Choroid plexus epithelial cell (primary cell): ENCODE measurements around the gene LTBP1.

ENCODE experiments used
- DNase-seq: peaks from one replicate; pipeline ENCODE4 v3.0.0-alpha.2; 2010; ENCODE audit warnings: low read depth
- H3K4me3 ChIP-seq: 2 replicates; pipeline ENCODE4 v1.5.1; 2011; ENCODE audit warnings: low read depth, mild to moderate bottlenecking, control low read depth, low read length, moderate library complexity
- TF ChIP-seq, protein P1 (sequence below): conservative IDR thresholded peaks from 2 replicates; pipeline ENCODE4 v1.5.1; 2011; ENCODE audit warnings: low read depth, mild to moderate bottlenecking, control low read depth, inconsistent platforms, low read length, moderate library complexity

LTBP1 gene

DNA sequence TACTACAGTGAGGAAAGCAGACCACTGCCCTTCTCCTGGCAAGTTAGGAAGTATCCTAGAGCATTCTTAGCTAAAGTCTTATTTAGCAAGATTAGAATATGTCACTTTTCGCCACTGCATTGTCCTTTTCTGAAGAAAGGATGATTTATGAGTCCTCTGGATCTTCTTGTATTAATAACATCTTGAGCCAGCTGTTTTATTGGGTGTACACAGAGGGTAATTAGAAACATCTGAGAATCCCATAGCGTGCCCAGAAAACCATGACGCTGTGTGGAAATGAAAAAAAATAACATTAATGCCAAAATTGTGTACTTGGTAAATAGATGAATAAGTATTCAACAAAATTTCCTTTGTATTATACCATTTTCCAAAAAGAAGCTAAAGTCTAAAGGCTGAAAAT is 198.7 kb downstream of the LTBP1 start:
- TF ChIP-seq, protein P1, sequence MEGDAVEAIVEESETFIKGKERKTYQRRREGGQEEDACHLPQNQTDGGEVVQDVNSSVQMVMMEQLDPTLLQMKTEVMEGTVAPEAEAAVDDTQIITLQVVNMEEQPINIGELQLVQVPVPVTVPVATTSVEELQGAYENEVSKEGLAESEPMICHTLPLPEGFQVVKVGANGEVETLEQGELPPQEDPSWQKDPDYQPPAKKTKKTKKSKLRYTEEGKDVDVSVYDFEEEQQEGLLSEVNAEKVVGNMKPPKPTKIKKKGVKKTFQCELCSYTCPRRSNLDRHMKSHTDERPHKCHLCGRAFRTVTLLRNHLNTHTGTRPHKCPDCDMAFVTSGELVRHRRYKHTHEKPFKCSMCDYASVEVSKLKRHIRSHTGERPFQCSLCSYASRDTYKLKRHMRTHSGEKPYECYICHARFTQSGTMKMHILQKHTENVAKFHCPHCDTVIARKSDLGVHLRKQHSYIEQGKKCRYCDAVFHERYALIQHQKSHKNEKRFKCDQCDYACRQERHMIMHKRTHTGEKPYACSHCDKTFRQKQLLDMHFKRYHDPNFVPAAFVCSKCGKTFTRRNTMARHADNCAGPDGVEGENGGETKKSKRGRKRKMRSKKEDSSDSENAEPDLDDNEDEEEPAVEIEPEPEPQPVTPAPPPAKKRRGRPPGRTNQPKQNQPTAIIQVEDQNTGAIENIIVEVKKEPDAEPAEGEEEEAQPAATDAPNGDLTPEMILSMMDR = no peak
- no peak for DNase-seq
- H3K4me3 ChIP-seq = no peak overlapping the region

DNA sequence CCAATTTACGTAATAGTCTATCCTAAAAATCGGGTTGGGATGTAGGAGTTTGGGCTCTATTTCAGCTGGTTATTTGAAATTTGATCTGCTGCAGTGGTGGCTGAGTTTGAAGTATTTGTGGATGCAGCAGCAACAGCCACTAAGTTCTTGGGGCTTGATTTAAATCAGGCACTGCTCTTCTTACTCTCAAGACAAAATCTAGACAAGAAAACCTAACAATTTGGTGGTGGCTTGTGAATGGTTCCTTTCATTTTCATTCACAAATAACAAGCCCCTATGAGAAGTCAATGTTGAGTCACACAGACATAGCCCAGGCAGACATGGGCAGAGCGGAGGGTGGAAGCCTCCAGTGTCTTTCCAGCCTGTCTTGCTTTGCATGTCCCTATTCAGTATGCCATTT is 199.3 kb downstream of the LTBP1 start:
- H3K4me3 ChIP-seq = no peak overlapping the region
- DNase-seq = peak; percentile 57
- TF ChIP-seq, protein P1 = no peak

DNA sequence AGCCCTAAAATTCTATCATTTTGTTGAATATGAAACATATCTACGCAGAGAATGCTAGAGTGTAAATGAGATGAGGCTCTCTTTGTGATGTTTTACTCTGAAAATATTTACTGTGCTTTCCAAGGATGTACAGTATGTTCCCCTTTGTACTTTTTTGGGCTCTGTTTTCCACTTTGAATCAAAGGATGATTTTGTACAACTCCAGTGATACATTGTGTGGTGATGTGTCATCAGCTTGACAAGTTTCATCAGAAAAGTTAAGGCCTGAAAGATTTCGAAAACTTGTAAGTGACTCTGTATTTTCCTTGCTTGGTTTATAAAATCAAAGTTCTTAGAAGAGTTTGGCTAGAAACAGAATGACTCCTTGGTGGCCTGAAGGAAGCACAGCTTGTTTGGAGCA is 206.3 kb downstream of the LTBP1 start:
- DNase-seq = peak; percentile 92
- TF ChIP-seq, protein P1 = no peak
- no peak overlapping the region for H3K4me3 ChIP-seq

DNA sequence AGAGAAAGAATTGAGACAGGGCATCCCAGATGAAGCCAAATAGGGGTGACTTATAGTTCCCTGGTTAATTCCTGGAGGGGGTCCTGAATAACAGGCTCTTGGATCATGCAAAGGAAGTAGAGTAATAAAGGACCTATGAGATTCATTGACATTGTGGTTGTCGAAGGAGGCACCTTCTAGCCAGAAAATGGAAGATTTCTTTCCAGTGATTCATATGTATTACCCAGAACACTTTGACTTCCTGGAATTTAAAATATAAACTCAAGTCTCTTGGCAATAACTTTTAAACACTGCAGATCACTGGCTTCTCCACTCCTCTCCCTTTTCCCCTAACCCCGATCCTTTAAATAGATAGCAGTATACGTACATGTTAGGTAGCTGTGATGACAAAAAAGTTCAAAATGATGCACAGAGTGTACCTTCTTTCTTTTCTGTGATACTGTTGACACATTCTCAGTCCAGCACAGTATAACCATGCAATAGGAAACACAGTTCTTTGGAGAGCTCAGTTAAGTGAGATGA is 211.8 kb downstream of the LTBP1 start:
- no peak overlapping the region for H3K4me3 ChIP-seq
- peak; percentile 93 for DNase-seq
- TF ChIP-seq, protein P1 = no peak

DNA sequence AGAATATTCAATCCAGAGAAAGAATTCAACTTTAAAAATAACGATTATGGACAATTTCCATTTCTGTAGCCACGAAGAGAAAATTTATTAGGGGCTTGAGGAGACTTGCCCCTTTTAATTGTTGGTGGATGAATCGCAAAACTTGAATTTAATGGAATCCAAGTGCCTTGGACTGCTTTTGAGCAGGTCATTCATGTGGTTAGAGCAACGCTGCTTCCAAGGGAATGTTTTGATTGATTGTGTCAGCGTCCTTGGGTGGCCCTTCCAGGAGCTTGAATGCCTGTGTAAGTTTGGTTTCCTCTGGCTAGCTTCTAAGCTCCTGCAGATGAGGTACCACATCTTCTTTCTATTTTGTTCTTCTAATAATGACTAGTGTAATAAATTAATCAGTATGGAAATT is 213.4 kb downstream of the LTBP1 start:
- peak; percentile 76 for DNase-seq
- H3K4me3 ChIP-seq = no peak overlapping the region
- TF ChIP-seq, protein P1 = no peak

DNA sequence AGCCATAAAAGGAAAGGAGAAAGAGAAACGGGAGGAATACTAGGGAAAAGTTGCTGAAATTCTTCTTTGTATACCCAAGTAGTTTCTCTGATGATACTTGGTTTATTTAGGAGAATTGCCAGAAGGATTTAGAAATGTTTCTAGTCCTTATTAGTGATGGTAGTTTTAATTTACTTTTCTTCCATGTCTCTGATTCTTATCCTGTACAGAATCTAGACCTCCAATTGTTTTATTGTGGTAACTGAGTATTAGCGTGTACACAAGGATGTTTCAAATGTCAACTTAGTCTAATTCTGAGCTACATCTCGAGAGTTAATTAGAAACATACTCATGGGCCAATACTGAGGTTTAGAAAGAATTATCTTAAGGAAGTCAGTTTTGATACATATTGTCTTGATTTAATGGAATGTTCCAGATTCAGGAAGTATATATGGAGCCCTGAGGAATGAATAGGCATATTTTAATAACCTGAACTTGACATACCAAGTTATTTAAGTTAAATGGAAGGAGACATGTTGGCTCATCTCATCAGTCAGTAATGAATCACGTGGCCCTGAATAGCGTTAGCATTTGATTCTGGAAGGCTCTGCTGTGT is 219.6 kb downstream of the LTBP1 start:
- TF ChIP-seq, protein P1 = no peak
- peak; percentile 77 for DNase-seq
- H3K4me3 ChIP-seq = no peak overlapping the region

DNA sequence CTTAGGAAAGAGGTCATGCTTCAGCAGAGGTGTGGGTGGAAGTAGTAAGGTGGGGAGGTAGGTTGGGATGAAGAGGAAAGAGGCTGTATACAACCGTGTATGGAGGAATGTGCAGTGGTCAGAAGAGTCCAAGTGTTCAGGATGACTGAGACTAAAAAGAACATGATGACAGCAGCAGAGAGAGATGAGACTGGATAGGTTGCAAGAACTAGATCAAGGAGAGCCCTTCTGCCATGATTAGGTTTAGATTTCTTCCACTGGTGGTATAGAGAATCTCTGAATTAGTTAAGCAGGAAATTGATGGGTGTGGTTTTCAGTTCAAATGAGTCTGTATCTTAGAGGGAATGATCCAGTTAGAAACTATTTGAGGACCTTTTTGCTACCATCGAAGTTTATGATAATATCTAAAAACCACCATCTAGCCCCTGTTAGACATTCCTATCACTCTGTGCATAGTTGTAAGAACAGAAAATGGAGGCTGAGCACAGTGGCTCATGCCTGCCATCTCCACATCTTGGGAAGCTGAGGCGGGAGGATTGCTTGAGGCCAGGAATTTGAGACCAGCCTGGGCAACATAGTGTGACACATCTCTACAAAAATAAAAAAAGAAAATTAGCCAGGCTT is 221.0 kb downstream of the LTBP1 start:
- TF ChIP-seq, protein P1 = no peak
- H3K4me3 ChIP-seq = no peak overlapping the region
- peak; percentile 37 for DNase-seq
